ENCODE data around the gene SSBP3.
A peak's percentile ranks its signal among the peaks of the same experiment; 100 is the strongest.

SSBP3 gene

DNA sequence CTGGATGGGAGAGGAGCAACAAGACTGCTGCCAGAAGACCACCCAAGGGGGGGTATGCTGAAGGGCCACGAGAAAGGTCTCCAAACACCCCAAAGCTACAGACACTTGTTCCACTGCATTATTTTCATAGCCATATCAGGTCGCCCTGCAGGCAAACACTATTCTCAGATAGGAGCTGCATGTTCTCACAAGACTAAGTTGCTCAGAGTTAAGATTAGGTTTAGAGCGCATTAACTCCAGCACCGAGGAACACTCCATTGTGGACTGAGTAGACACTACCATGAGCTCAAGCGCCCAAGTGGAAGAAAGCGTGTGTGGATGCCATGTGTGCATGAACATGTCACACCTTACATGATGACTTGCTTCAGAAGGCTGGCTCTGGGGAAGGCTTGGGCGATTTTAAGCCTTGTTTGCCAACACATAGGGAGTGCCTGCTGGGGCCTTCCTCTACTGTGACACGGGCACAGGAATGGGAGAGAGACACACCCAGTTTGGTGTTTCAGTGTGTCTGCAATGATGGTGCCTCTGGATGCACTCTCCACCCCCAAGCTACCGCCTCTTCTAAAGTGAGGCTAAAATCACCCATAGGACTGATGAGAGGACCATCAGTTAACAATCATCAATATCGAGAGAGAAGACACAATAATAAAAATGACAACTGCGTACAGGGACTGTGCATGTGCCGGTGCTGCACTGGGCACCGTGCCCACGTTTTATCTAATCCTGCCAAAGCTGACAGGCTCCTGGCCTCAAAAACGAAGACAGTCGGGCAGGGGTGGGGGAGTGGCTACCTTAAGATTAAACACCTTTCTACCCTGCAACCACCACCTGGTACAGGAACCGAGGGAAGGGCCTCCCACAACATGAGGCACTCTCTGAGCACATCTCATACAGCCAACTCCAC, 34.9 kb downstream of the SSBP3 start:
- no peak for DNase-seq (ENCODE audit: low spot score)

DNA sequence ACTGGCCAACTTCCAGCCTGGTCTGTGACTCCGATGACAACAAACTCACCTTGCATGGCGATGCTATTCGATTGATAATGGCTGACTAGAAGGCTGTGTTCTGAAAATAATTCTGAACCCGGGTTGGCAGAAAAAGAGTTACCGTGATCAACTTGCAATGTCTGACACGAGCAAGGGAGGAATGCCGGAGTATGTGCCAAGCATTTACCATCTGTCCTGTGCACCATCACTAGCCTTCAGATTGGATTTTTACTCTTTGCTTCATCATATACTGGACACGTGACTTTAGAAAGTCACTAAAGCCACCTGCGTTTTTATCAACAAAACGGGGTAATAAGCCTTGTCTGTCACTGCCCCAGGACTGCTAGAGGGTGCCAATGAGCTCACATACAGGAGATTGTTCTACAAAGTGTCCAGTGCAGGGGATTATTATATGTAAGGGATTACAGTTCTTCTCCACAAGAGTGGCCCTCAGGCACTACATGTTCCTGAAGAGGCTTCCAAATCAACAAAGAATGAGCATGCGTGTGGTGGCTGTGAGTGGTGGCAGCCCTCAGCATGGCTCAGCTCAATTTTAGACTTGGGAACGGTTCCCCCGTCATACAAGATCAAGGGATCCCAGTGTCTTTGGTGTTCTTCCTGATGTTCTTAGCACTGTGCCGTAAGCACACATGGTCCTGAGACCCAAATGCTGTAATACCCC, 35.8 kb downstream of the SSBP3 start:
- no peak for DNase-seq (ENCODE audit: low spot score)

DNA sequence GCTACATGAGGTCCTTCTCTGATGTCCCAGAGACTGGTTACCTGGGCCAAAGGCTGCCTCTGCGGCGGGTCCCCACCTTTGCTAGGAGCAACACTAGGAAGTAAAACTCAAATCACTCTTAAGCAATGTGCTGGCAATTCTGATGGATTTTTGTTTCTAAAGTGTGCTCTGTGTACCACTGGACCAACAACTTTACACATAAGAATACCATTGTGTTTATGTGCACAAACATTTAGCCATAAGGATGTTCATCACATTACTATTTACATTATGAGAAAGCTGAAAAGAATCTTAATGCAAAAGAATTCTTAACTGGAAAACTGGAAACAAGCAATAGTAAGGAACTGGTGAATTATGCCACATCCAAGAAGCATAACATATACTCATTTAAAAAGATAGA, 38.6 kb downstream of the SSBP3 start:
- no peak for DNase-seq (ENCODE audit: low spot score)

DNA sequence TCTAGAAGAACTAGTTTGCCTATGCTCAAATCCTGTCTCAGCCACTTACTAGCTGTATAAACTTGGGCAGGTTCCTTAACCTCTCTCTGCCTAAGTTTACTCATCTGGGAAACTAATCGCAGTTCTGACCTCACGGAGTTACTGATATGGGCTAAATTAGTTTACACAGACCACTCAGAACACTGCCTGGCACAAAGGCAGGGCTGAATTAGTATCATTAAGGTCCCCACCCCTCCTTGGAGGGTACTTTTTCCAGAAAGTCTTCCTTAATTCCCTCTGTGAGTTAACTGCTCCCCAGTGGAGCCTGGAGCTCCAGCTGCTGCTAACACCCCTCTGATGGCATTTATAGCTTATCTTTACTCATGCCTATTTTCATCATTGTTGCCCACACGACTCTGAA, 40.3 kb downstream of the SSBP3 start:
- DNase-seq (ENCODE audit: low spot score): no peak

DNA sequence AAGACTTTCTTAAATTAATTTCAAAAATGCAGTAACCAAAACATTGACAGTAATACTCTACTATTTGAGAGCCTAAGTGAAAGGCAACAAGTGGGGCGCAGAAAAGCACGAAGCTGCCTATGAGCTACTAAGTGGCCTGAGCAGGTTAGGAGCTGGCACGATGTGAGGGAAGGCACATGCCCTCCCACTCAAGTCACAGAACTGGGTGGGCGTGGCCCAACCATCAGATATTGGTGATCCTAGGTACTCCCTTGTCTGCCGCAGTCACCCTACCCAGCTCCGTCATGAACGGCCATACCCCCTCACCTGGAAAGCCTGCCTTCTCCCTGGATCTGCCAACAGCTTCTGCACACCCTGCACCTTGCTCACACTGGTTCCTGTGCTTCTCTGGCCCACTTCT, 40.8 kb downstream of the SSBP3 start:
- no peak for DNase-seq (ENCODE audit: low spot score)

DNA sequence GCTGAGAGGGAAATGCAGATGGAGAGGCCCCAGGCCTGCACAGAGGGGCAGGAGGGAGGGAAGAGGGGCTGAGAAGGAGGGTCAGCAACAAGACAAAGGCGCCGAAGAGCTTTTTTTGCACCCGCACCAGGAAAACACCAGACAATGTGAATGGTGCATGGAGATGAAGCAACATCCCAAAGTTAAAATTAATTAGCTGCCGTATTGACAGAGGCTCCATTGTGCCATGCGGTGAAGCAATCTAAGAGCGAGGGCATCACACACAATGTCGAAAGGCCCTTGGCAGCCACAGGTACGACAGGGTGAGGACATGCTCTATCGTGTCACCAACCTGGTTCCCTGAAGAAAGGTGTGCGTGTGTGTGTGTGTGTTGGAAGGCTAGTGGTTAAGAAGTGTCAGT, 41.2 kb downstream of the SSBP3 start:
- no peak for DNase-seq (ENCODE audit: low spot score)

DNA sequence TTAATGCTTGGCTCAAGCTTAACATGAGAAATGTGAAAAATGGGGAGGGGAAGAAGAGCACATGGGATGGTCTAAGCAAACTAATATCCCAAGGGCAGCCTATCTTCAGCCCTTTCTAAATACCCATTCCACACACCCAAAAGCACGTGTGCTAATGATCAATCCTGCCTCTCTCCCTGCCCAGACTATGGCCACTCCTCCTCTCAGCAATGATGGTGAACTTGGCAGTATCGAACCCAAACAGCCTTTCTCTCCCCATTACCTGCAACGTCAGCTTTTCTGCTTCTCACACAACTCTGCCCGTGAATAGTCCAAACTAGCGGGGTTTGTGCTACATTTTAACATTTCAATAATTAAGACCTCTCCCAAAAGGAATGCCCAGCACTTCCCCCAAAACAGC, 41.6 kb downstream of the SSBP3 start:
- no peak for DNase-seq (ENCODE audit: low spot score)

DNA sequence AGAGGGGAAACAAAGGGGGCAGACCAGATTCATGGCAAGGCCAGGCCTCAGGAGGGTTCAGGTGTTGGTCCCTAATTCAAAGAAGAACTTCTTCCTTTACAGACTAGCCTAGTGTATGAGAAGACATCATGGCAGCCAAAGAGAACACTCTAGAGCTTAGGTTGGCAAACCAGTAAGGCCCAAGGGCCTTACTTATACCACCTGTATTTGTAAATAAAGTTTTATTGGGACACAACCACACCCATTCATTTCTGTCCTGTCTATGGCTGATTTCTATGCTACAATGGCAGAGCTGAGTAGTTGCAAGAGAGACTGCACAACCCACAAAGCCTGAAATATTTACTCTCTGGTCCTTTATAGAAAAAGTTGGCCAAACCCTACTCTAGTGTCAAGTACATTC, 42.3 kb downstream of the SSBP3 start:
- DNase-seq (ENCODE audit: low spot score): no peak

DNA sequence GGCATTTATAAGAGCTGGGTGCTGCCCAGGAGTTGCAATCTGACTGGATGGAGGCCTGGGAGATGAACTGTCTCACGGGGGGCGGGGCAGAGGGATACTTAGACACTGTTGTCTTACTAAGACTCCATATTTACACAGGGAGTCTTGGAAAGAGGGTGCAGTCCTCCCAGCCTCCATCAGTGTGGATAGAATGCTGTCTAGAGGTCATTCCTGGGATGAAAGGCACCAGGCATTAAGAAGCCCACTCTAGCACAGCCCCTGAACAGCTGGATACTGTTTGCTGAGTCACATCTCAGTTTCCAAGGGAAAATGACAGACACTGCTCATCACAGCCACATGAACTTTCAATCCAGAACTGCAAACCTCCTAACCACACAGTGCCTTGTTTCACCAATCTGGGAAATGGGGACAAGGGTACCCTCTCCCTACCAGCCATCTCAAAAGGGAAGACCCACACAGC, 43.3 kb downstream of the SSBP3 start:
- DNase-seq (ENCODE audit: low spot score): no peak

DNA sequence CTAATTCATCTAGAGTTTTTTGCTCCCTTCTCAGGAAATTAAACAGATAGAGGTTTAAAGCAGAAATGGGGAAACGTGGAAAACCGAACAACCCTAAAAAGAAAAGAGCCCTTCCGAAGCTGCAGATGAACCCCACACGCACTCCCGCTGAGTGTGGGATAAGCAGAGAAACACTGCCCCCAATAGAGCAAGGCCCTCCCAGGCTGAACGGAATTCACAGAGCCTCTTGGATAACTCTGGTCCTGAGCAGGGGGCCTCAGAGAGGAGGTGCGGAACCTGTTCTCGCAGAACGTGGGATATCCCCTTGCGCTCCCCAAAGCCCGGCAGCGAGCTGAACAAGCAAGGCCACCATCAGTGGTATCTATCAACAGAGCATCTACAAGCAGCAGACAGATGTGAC, 44.9 kb downstream of the SSBP3 start:
- no peak for DNase-seq (ENCODE audit: low spot score)

DNA sequence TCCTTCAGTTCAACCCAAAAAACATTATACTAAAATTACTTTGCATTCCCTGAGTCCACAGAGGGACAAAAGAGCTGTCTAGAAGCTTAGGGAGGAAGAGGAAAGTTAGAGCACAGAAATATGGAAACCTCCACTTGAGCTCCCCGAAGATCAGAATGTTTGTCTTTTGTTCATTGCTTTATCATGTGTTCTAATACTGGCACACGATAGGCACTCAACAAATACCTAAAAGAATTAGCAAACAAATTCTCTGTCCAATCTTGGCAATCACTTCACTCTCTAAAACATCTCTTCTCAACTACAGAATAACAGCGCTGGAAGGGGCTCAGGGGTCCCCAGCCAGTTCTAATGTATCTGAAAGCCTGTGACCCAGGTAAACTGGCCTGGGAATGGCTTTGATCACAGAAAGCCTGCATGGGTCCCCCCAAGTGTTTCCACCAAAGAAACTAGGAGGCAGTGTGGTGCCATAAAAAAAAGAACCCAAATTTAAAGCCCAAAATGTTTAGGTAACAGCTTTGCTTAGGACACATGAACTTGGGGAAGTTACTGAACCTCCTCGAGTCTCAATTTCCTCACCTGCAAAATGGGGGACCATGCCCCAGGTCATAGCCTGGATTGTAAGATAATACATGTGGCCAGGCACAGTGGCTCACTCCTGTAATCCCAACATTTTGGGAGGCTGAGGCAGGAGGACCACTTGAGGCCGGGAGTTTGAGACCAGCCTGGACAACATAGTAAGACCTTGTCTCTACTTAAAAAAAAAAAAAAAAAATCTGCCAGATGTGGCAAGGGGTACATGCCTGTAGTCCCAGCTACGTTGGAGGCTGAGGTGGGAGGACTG, 45.8 kb downstream of the SSBP3 start:
- DNase-seq (ENCODE audit: low spot score): no peak

DNA sequence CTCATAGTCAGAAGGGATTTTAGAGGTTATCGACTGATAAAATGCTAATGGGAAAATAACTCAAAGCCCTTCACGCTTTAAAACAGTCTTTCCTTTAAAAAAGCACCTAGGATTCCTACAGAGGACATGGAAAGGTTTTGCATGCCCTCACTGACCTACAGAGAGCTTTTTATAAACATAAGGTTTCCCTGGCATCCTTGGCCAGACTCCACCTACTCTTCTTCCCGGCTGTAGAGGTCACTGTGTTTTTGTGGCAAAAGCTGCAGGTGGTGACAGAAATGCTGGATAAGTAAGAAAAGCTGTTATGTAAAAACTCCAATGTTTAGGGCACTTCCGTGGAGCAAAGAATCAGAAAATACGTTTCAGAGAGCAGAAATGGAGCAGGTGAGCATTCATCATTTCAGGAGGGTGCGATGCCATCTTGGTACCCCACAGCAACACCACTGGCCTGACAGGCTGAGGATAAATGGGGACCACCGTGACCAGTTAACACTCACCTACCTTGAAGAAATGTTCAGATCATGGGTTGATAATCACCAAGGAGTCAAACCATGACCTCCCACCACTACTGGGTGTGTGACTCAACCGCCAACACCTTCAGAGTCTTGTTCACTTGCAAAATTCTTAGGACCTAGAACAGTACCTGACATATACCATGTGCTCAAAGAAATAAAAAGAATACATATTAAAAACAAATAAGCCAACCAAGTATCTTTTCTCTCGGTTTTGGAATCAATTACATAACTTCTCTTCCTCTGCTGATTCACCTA, 46.6 kb downstream of the SSBP3 start:
- DNase-seq (ENCODE audit: low spot score): peak; percentile 10

DNA sequence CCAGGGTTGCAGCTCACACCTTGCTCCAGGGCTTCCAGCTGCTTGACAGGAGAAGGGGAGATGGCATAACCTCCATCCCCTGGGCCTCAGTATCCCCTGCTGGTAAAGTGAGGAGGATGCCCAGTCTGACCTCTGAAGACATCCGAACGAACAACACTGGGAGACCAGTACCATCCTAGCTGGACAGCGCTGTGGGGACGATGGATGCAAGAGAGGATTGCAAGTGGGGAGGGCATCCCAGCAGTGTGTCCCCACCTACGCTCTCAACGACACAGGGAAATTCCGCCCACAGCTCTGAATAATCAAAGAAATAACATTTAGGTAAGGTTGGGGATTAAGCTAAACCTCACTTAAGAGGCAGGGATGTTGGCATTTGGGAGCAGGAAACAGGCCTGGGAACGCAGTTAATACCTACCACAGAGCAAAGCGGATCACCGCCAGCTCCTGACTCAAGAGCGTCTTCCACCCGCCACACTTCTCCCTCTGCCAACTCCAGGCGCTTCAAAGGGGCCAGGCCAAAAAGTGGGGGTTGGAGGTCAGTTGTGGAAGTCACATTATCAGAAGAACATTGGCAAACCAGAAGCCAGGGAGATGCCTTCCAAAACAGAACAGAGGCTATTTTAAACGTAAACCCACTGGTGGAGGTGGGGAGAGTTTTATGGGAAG, 47.6 kb downstream of the SSBP3 start:
- DNase-seq (ENCODE audit: low spot score): no peak

DNA sequence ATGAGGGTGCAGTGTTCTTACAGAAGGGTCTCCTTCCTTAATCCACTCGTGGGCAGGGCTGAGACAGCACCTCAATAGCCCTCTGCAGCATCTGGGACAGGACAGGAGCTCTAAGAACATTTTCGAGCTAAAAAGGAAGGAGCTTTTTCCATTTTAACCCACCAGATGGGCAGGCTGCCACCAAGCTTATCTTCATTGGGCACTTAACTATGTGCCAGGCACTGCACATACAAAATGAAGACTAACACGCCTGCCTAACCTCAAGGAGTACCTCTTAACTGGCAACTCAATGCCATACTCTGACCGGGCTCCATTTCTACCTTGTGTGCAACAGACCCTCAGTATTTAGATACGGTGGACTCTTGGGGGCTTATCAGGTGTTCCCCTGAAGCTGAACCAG, 48.2 kb downstream of the SSBP3 start:
- DNase-seq (ENCODE audit: low spot score): no peak

DNA sequence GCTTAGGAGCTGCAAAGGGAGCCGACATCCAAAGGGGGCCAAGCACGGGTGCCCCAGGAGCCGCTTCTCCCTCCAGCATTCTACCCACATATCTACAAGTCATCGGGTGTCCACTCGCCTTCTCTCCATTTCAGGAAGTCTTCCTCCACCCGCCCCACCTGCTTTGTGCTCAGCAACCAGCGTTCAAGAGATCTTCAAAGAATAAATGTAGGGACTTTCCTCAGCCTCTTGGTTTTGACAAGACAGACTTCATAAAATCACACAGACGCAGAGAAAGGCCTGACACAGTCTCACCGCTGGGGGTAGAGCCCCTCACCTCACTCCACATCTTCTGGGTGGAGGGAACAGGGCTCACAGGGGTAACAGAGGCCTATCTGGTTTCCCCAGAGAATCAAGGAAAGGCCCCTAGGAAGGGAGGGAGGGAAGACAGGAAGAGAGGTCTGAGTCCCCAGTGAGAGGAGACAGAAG, 49.5 kb downstream of the SSBP3 start:
- peak; percentile 55 for DNase-seq (ENCODE audit: low spot score)

DNA sequence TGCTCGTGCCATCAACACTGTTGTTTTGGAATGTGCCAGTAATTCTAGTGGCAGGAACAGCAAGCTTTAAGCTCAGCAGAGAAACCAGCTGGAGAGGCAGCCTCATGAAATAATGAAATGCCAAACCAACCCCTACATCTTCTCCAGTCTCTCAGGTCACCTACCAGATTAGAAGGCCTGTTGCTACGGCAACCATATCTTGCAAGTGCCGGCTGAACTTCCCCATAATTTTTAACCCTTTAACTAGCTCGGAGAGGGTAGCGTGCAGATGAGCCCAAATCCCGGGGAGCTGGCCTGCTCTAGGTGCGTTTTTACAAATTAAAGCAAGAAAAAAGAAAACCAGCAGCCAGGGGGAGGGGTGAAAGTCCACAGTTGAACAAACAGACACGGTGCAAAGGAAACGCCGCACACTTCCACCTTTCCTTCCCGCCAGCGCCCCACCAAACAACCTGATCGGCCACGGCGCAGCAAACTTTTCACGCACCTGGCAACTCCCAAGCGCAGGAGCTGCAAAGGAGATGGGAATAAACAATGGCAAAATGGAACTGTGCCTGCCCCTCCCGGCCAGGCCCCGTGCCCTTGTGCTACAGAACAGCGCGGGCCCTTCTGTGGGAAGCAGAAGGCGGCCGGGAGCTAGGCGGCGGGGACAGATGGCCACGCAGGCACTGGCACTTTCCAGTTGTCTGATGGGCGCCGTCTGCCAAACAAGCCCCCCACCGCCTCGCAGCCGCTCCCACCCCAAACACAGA, 50.1 kb downstream of the SSBP3 start:
- DNase-seq (ENCODE audit: low spot score): peak; percentile 18

DNA sequence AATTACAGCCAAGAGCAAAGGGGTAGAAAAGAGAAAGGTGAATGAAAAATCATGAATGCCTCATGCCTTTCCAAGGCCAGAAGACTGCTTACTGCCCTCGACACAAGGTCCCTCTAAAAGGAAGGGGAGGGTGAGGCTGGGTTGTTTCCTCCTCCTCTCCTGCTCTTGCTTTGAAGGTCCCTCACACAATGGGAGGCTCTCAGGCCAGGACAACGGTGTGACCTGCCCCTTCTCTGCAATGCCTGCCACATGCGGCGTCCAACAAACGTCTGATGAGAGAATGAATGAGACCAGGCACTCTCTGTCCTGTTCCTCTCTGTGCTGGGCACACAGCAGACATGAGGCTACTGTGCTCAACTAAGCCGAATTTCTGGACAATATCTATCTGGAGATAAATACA, 51.3 kb downstream of the SSBP3 start:
- no peak for DNase-seq (ENCODE audit: low spot score)

DNA sequence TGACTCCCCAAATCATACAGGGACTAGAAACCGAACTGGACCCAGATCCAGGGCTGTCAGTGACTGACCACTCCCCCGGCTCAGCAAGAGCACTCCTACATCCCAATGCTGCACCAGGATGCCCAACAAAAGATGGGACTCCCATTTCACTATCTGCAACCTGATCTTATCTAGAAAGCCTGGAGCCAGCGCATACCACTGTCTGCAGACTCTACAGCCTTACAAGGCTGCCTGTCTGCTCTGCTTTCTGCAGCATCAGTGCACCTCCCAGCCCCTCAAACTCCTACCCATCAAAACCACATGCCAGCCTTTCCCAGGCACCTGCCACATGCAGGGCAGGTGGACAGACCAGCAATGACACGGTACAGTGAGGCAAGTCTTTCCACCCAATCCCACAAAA, 52.2 kb downstream of the SSBP3 start:
- no peak for DNase-seq (ENCODE audit: low spot score)

DNA sequence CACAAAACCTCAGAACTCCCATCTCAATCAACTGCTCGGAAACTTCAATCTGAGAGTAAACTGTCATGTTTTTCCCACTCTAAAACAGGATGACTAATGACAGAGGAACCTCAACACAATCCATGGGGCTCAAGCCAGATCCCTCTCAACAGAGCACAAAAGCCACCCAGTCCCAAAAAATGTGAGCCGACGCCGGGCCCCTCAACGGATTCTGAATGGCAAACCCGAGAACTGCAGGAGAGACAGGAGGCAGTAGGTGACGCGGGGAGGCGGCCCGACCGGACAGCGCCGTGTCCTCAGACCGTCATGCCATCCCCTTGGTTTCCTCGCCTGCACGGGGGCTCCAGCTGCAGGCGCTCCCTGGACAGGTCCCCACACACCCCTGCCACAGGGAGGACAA, 53.4 kb downstream of the SSBP3 start:
- no peak for DNase-seq (ENCODE audit: low spot score)

DNA sequence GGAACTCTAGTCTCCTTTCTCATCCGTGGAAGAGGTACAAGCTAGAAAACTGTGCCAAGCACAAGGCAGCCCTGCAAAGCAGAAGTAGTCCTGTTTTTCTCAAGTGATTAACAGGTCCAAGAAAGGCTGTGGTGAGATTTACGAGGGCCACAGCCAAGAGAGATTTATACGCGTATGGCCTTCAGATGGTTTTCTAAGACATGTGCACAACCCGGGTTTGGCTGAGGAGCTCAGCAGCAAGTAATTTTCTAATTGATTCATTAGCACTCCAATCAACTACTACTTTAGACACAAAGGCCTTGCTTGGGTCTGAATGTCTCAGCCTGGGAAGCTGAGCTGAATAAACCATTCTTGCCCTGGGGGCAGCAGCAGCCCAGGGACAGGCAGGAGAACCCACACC, 55.8 kb downstream of the SSBP3 start:
- DNase-seq (ENCODE audit: low spot score): no peak

DNA sequence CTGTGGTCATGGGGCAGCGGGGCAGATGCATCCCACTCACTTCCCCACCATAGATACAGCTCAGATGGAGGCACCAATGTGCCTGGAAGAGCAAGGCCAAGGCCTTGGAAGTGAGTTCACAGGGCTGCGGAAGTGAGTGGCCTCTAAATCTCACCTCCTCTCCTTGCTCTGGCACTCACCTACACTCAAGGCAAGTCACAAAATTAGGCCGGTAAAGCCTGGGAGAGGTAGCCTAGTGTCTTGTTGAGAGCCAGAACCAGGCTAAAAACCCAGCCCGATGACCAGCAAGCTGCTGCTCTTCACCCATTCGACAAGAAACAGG, 57.5 kb downstream of the SSBP3 start:
- no peak for DNase-seq (ENCODE audit: low spot score)

Data from CD4-positive, alpha-beta T cell treated with Interleukin-2 at 100 ng/mL for 4 hours (primary cell).